Measurements from ENCODE around the gene AFAP1L1. TPM values are rescaled to one million over a fixed set of nuclear protein-coding genes. Genes with fewer than 3 reads are reported as not detected.

Gene AFAP1L1
- total RNA-seq, 1 experiment from 2014 or later: 19.6 TPM

- Histone ChIP-seq H3K36me3 (ENCODE audit: low read depth, low read length) (peaks cover 7% of the 10 kb centered on the region; the same call in 1 of the 2 replicates), H3F3A (ENCODE audit: low read length, unreplicated experiment) (no peaks in the 10 kb centered on the region), H3K4me3 (ENCODE audit: low read length) (no peak overlapping the region), H3K9me2 (replicated peaks; ENCODE audit: low read length) (no peaks in the 10 kb centered on the region), H3K4me1 (ENCODE audit: insufficient read depth, low read length) (no peaks in the 10 kb centered on the region), H3K4me2 (ENCODE audit: low read length) (no peak overlapping the region), H3K27me3 (ENCODE audit: low read length) (no peaks in the 10 kb centered on the region), H4K20me1 (ENCODE audit: low read length) (no peaks in the 10 kb centered on the region), H2AFZ (ENCODE audit: low read length) (no peak overlapping the region), H3K79me2 (ENCODE audit: low read length) (no peaks in the 10 kb centered on the region), H3K27ac (ENCODE audit: low read length) (no peak overlapping the region), H3K9me3 (ENCODE audit: low read length) (no peaks in the 10 kb centered on the region), H3K9ac (ENCODE audit: low read length) (no peak overlapping the region)
- DNase-seq: no peak
- TF ChIP-seq CTCF (conservative IDR thresholded peaks at IDR 0.05; ENCODE audit: low read depth, low read length): 0 out of 2 replicates have a peak, but pooled peaks have one; percentile 44
- TF ChIP-seq EZH2 (IDR thresholded peaks at IDR 0.05; ENCODE audit: low read length, unreplicated experiment): no peak
- ATAC-seq: peak; percentile 37; the same call in 1 of the 2 replicates
- POLR2A ChIA-PET (ENCODE audit: unreplicated experiment): no interaction called here
- intact Hi-C loops (cut with micrococcal nuclease): no loop called here
- CTCF ChIA-PET: interaction anchor here (1.0 to 1.5 kb wide), 3 partner anchors 113 to 507 kb away, joined by 3 to 5 read pairs (median 3); no protein-coding TSS in a partner anchor
- BruUV-seq (replicated peaks): no TSS peak
These were observed 33.1 kb upstream of the AFAP1L1 start for GRCh38 chr5:149238540-149238939.

- POLR2A ChIA-PET (ENCODE audit: unreplicated experiment): interaction anchor here (0.5 kb wide), 1 partner anchor 798 kb away, joined by 3 read pairs; no protein-coding TSS in a partner anchor
- H3K4me3 ChIP-seq (ENCODE audit: low read length): no peak overlapping the region
- H4K20me1 ChIP-seq (ENCODE audit: low read length): no peaks in the 10 kb centered on the region
- H3K27ac ChIP-seq (ENCODE audit: low read length): no peak overlapping the region
- no peaks in the 10 kb centered on the region for H3K4me1 ChIP-seq (ENCODE audit: insufficient read depth, low read length)
- ATAC-seq (no peak), DNase-seq (no peak)
- CTCF ChIA-PET: no interaction called here
- H3K9me2 ChIP-seq (replicated peaks; ENCODE audit: low read length): no peaks in the 10 kb centered on the region
- H3K9me3 ChIP-seq (ENCODE audit: low read length): no peaks in the 10 kb centered on the region
- H2AFZ ChIP-seq (ENCODE audit: low read length): no peak overlapping the region
- peaks cover 3% of the 10 kb centered on the region; the same call in 1 of the 2 replicates for H3K36me3 ChIP-seq (ENCODE audit: low read depth, low read length)
- intact Hi-C loops (cut with micrococcal nuclease): no loop called here
- no peaks in the 10 kb centered on the region for H3K27me3 ChIP-seq (ENCODE audit: low read length)
- no peak overlapping the region for H3K4me2 ChIP-seq (ENCODE audit: low read length)
- no TSS peak for BruUV-seq (replicated peaks)
- no peaks in the 10 kb centered on the region for H3F3A ChIP-seq (ENCODE audit: low read length, unreplicated experiment)
- no peak overlapping the region for H3K9ac ChIP-seq (ENCODE audit: low read length)
- TF ChIP-seq EZH2phosphoT487 (IDR thresholded peaks at IDR 0.05; ENCODE audit: borderline replicate concordance, low read length) (no peak), EZH2 (IDR thresholded peaks at IDR 0.05; ENCODE audit: low read length, unreplicated experiment) (no peak), CTCF (conservative IDR thresholded peaks at IDR 0.05; ENCODE audit: low read depth, low read length) (no peak)
- no peaks in the 10 kb centered on the region for H3K79me2 ChIP-seq (ENCODE audit: low read length)
These were observed 31.7 kb upstream of the AFAP1L1 start for GRCh38 chr5:149239917-149240316.

GRCh38 chr5:149240354-149240998 lies 31.2 kb upstream of the AFAP1L1 start:
- H2AFZ ChIP-seq (ENCODE audit: low read length): no peak overlapping the region
- TF ChIP-seq EZH2 (IDR thresholded peaks at IDR 0.05; ENCODE audit: low read length, unreplicated experiment) (no peak), EZH2phosphoT487 (IDR thresholded peaks at IDR 0.05; ENCODE audit: borderline replicate concordance, low read length) (no peak), CTCF (conservative IDR thresholded peaks at IDR 0.05; ENCODE audit: low read depth, low read length) (no peak)
- intact Hi-C loops (cut with micrococcal nuclease): no loop called here
- ChIA-PET POLR2A (ENCODE audit: unreplicated experiment) (interaction anchor here (0.5 kb wide), 1 partner anchor 799 kb away, joined by 3 read pairs; no protein-coding TSS in a partner anchor), CTCF (no interaction called here)
- BruUV-seq (replicated peaks): no TSS peak
- DNase-seq (no peak), ATAC-seq (no peak)
- H3K79me2 ChIP-seq (ENCODE audit: low read length): no peaks in the 10 kb centered on the region
- no peaks in the 10 kb centered on the region for H4K20me1 ChIP-seq (ENCODE audit: low read length)
- no peaks in the 10 kb centered on the region for H3K9me3 ChIP-seq (ENCODE audit: low read length)
- H3K27ac ChIP-seq (ENCODE audit: low read length): no peak overlapping the region
- H3K9me2 ChIP-seq (replicated peaks; ENCODE audit: low read length): no peaks in the 10 kb centered on the region
- H3K4me3 ChIP-seq (ENCODE audit: low read length): no peak overlapping the region
- H3K4me1 ChIP-seq (ENCODE audit: insufficient read depth, low read length): no peaks in the 10 kb centered on the region
- H3K27me3 ChIP-seq (ENCODE audit: low read length): no peaks in the 10 kb centered on the region
- H3K4me2 ChIP-seq (ENCODE audit: low read length): no peak overlapping the region
- H3K9ac ChIP-seq (ENCODE audit: low read length): no peak overlapping the region
- H3F3A ChIP-seq (ENCODE audit: low read length, unreplicated experiment): no peaks in the 10 kb centered on the region
- peaks cover 3% of the 10 kb centered on the region; the same call in 1 of the 2 replicates for H3K36me3 ChIP-seq (ENCODE audit: low read depth, low read length)
